ENCODE results near the gene MAML3.

Gene MAML3

DNA sequence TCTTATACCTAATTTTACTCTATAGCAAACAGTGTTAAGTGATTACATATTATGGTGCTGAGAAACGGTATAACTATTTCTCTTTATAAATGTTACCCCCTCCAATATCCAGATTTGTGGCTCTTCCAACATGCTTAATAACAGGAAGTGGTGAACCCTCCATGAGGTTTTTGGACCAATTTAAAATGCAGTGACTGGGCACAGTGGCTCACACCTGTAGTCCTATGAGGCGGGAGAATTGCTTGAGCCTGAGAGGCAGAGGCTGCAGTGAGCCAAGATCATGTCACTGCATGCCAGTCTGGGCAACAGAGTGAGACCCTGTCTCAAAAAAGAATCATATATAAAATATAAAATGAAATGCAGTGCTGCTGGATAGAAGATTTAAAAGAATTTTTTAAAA lies 351.1 kb downstream of the MAML3 start:
- H3K9me3 Mint-ChIP-seq, result no peaks in the 10 kb centered on the region
- H3K36me3 Mint-ChIP-seq (ENCODE audit: low read depth), result no peaks in the 10 kb centered on the region
- H3K4me1 Mint-ChIP-seq (ENCODE audit: low read depth), result no peaks in the 10 kb centered on the region
- H3K27ac Mint-ChIP-seq, result no peak overlapping the region
- no peak overlapping the region for H3K4me3 Mint-ChIP-seq
- no peak for DNase-seq
- H3K27me3 Mint-ChIP-seq, result no peaks in the 10 kb centered on the region

DNA sequence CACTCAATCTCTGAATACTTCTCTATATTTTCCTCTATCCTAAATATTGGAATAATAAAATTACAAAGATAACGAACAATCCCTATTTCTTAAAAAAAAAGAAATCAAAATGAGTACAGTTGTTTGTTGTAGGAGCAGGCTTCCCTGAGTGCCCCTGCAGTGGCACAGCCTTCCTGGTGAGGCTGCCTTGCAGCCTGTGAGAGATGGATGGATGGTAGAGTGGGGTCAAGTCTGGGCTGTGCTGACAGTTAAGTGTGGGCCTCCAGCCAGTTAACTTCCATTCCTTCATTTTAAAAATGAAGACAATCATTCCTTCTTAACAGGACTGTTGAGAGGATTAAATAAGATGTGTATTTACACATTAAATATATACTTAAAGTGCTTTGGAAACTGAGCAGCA lies 351.5 kb downstream of the MAML3 start:
- Mint-ChIP-seq H3K27ac (no peak overlapping the region), H3K36me3 (ENCODE audit: low read depth) (no peaks in the 10 kb centered on the region), H3K4me1 (ENCODE audit: low read depth) (no peaks in the 10 kb centered on the region), H3K9me3 (no peaks in the 10 kb centered on the region), H3K27me3 (no peaks in the 10 kb centered on the region), H3K4me3 (no peak overlapping the region)
- no peak for DNase-seq

DNA sequence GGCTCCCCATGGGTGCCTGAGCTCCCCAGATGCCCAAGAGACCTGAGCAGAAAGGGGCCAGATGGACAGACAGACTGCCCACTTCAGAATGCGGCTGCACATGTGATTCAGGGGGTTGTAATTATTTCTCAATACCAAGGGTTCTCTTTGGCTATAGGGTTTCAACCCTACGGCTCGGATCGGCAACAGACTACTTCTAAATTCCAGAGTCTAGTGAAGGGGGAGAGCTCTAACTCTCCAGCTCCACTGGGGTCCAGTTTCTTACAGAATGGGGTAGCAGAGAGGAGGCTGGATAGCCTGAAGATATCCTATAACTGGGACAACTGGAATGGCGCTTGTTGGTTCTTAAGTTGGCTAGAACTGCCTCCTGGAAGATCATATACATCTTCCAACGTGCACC lies 352.1 kb downstream of the MAML3 start:
- Mint-ChIP-seq H3K4me3 (no peak overlapping the region), H3K9me3 (no peaks in the 10 kb centered on the region), H3K4me1 (ENCODE audit: low read depth) (no peaks in the 10 kb centered on the region), H3K27me3 (no peaks in the 10 kb centered on the region), H3K36me3 (ENCODE audit: low read depth) (no peaks in the 10 kb centered on the region), H3K27ac (no peak overlapping the region)
- no peak for DNase-seq

DNA sequence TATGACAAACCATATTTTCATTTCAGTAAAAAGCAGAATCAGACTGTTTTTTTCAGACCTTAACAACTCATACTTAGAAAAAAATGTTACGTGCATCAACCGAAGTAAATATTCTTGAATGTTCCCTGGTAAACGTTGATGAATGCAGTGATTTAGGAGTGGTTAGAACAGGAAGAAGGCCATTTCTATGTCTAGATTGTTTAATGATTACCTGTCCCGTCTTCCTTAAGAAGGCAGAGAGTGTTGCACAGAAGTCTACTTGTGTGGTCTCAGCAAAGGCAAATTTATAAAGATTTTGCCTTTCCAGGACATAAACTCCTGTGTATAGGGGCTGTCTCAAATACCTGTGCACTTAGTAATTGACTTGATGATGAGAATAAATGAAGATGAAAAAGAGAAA lies 353.9 kb downstream of the MAML3 start:
- H3K27me3 Mint-ChIP-seq, result no peaks in the 10 kb centered on the region
- DNase-seq, result no peak
- no peaks in the 10 kb centered on the region for H3K9me3 Mint-ChIP-seq
- H3K27ac Mint-ChIP-seq, result no peak overlapping the region
- no peaks in the 10 kb centered on the region for H3K4me1 Mint-ChIP-seq (ENCODE audit: low read depth)
- H3K4me3 Mint-ChIP-seq, result no peak overlapping the region
- H3K36me3 Mint-ChIP-seq (ENCODE audit: low read depth), result no peaks in the 10 kb centered on the region

DNA sequence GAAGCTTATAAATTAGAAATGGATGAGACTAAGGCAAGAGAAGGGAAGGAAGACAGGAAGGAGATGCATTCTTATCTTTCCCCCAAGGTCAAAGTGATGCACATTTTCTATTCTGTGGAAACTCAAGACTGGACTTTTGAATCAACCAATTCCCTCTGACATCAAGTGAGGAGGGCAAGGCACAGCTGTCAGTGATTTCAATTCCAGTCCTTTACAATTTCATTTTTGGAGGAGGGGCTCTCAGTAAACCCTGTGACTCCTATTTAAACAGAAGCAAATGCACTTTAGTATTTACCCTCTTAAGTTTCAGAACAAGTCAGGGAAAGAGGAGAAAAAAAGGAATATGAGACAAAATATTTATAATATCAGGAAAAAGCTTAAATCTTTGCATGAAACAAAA lies 354.4 kb downstream of the MAML3 start:
- no peak overlapping the region for H3K4me3 Mint-ChIP-seq
- no peaks in the 10 kb centered on the region for H3K9me3 Mint-ChIP-seq
- H3K4me1 Mint-ChIP-seq (ENCODE audit: low read depth), result no peaks in the 10 kb centered on the region
- no peaks in the 10 kb centered on the region for H3K36me3 Mint-ChIP-seq (ENCODE audit: low read depth)
- H3K27me3 Mint-ChIP-seq, result no peaks in the 10 kb centered on the region
- no peak overlapping the region for H3K27ac Mint-ChIP-seq
- DNase-seq, result no peak

DNA sequence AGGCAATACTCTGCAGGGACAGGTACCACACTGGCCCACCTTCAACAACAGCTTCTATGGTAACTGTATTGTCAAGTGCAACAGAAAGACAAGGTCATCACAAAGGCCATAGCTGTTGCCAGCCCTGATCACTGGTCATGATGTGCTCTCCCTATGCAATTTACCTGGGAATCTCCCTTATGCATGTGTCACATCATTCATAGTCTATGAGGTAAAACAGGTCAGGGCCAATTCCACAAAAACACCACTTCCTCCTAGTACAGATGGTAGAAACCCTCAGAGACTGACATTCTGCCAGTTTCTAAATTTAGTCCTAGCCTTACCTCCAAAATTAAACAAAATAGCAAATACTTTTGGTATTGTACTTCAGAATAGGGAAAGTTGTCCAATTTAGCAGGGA lies 355.5 kb downstream of the MAML3 start:
- Mint-ChIP-seq H3K9me3 (no peaks in the 10 kb centered on the region), H3K36me3 (ENCODE audit: low read depth) (no peaks in the 10 kb centered on the region), H3K27ac (no peak overlapping the region), H3K4me3 (no peak overlapping the region), H3K4me1 (ENCODE audit: low read depth) (no peaks in the 10 kb centered on the region), H3K27me3 (no peaks in the 10 kb centered on the region)
- DNase-seq, result no peak

DNA sequence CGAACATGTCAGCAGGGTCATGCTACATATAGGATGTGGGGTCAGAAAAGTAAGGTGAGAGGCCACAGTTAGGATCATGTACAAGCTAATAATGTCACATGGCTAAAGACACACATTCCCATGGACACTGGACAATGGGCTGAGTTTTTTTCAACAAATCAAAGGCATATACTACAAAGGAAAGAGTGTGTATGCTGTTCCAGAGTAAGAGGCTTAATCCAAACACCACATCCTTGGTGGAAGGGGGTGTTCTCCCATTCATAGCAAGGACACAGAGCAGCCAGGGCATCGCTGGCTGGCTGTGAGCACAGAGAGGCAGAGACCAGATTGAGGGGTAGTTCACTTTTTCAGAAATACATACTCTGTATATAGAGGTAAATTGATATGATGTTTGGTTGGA lies 356.7 kb downstream of the MAML3 start:
- Mint-ChIP-seq H3K27ac (no peak overlapping the region), H3K4me3 (no peak overlapping the region), H3K27me3 (no peaks in the 10 kb centered on the region)

DNA sequence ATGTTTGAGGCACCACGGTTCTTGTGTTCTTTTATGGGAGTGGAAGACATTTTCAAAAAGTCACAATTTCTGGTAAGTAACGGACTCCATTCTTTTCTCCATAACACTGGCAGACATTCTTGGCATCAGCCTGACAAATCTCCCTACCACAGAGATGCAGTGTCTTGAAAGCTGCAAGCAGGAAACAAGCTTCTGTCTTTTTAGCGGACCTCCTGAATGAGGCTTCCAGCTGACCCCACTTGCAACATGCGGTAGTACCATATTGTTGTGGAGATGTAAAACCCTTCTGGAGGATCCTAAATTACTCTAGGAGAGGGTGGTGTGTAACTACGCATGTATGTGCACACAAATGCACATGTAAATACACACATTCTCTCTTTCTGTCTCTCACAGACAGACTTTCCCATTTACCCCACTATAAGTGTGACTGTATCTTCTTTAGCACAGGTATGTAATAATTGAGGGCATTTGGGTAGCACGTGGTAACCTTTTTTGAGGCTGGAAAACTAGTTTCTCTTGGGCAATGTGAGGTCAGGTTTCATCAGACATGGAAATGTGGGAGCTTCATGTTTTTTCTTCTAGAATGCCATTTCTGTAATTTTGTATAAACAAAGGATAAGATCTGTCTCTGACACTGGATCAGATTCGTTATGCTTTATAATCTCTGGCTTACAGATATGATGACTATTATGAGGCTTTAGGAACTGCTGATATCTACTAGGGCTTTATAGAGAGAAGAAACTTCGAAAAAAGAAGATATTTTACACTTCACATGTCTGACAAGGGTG lies 358.3 kb downstream of the MAML3 start:
- Mint-ChIP-seq H3K4me3 (no peak overlapping the region), H3K9me3 (no peaks in the 10 kb centered on the region), H3K36me3 (ENCODE audit: low read depth) (no peaks in the 10 kb centered on the region), H3K27me3 (no peaks in the 10 kb centered on the region), H3K27ac (no peak overlapping the region), H3K4me1 (ENCODE audit: low read depth) (no peaks in the 10 kb centered on the region)
- no peak for DNase-seq

More for the DNA sequence above, 356.7 kb downstream of the MAML3 start:
- DNase-seq, result no peak
- Mint-ChIP-seq H3K4me1 (ENCODE audit: low read depth) (no peaks in the 10 kb centered on the region), H3K9me3 (no peaks in the 10 kb centered on the region), H3K36me3 (ENCODE audit: low read depth) (no peaks in the 10 kb centered on the region)

DNA sequence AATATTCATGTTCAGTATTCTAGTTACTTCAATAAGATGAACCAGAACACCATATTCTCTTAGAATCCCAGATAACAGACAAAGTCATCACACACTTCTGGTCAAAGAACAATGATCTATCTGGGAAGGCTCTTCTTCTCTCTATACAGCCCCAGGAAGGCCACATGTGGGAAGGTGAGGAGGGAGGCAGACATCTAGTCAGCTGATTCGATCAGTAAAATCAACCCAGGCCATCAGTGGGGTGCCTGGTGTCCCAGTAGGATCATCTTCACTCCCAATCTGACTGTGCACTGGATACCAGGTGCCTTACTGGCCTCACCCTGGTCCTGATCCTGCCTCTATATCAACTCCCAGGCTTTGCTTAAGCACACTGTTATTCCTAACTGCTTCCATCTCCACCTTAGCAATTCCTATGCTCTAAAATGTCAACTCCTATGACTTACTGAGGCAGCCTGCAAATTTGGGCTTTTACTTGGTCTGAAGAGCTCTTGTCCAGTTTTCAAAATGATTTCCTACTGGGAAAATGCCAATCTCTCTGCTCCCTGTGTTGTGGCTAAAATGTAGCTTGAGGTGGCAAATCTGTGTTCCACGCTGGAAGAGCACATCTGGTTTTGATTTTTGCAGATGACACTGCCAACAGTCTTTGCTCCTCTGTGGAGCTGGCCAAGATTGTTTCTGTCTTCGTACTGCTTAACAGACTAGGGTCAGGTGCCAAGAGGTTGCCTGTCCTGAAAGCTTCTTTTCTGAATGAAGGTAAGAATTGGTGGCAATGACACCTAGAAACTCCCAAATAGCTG lies 359.6 kb downstream of the MAML3 start:
- Mint-ChIP-seq H3K36me3 (ENCODE audit: low read depth) (no peaks in the 10 kb centered on the region), H3K4me3 (no peak overlapping the region), H3K27me3 (peaks cover 2% of the 10 kb centered on the region), H3K4me1 (ENCODE audit: low read depth) (no peaks in the 10 kb centered on the region), H3K9me3 (no peaks in the 10 kb centered on the region), H3K27ac (no peak overlapping the region)
- DNase-seq, result no peak

DNA sequence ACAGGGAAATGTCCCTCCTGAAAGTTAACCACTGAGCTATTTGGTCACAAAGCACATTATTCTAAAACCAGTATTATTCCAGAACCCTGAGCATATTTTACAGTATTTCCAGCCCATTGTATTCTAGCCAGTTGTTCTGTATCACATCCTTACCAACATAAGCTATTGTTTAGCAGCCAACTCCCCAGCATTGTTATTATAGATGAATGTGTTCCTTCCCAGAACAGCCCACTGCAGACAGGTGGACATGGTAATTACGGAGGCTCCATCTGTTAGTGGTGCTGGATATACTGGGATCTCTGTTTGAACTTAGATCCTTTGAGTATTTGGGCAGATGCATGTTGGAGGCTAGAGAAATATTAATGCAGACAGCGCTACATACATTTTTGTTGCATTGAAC lies 362.3 kb downstream of the MAML3 start:
- DNase-seq, result no peak
- Mint-ChIP-seq H3K36me3 (ENCODE audit: low read depth) (no peaks in the 10 kb centered on the region), H3K27ac (no peak overlapping the region), H3K4me3 (no peak overlapping the region), H3K4me1 (ENCODE audit: low read depth) (no peaks in the 10 kb centered on the region), H3K9me3 (no peaks in the 10 kb centered on the region), H3K27me3 (peaks cover 4% of the 10 kb centered on the region)

DNA sequence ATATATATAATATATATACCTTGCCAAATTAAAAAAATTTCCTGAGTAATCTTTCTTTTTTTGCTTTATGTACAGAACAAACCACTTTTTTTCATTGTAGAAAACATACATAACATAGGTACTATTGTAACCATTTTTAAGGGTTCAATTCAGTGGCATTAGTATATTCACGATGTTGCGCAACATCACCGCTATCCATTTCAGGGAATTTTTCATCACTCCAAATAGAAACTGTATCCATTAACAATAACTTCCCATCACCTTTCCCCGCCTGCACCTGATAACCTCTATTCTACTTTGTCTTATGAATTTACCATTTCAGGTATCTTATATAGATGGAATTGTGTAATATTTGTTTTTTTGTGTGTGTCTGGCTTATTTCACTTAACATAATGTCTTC lies 363.7 kb downstream of the MAML3 start:
- Mint-ChIP-seq H3K27ac (no peak overlapping the region), H3K4me3 (no peak overlapping the region), H3K9me3 (no peaks in the 10 kb centered on the region), H3K4me1 (ENCODE audit: low read depth) (no peaks in the 10 kb centered on the region), H3K36me3 (ENCODE audit: low read depth) (no peaks in the 10 kb centered on the region), H3K27me3 (peaks cover 4% of the 10 kb centered on the region)
- no peak for DNase-seq

DNA sequence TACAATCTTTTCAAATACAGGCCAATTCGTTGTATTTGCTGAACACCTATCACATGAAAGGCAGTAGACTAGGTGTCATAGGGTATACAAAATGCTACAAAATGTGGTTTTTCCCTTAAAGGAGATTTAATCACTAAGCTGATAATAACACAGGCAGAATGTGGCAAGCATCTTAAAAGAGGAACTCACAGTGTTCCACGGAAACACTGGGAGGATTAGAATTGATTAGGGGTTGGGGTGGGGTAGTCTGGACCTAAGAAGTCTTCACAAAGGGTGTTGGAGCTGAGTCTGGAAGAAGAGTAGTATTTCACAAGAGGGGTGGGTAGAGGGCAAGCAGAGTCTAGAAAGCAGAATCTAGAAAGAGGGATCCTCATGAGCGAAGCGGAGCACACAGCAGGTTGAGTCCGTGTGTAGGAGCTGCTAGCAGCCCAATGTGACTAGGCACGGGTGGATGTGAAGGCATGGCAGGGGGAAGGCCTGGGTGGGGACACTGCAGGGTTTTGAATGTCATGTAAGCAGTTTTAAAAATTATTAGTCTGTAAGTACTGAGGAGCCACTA lies 364.8 kb downstream of the MAML3 start:
- DNase-seq, result no peak
- Mint-ChIP-seq H3K27me3 (peaks cover 4% of the 10 kb centered on the region), H3K27ac (no peak overlapping the region), H3K4me1 (ENCODE audit: low read depth) (no peaks in the 10 kb centered on the region), H3K36me3 (ENCODE audit: low read depth) (no peaks in the 10 kb centered on the region), H3K4me3 (no peak overlapping the region), H3K9me3 (no peaks in the 10 kb centered on the region)

DNA sequence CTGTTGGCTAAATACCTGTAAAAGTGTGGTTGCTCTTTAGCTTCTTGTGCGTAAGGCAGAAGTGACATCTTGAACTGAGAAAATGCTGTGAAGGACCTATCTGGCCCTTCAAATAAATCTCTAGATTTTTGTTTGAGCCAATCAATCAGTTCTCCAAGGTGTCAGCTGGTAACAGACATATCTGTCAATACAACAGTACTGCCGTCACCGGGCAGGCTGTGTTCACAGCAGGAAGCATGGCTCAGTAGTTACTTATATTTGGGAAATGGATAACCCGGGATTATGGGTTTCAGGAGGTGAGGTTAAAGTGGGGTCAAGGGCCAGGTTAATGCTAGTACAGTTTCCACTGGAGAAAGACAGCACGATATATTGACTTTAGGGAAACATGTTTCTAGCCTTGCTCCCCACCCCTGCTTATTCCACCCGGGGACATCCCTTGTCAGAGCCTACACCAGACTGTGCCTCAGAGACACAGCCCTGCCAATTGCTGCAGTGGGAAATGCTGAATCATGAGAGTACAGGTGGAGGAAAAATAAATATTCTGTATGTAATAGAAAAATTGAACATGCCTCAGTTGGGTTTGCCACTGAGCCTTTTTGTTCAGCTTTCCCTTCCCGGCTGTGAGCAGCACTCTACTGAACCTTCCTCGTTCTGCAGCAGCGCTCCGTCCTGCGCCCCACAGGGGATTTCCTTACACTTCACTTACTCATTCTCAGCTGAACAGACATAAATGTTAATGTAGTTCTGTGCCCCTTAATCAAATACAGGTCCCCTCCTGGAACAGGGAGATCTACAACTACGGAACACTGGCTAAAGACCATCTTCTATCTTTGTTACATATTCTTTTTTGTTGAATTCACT lies 367.3 kb downstream of the MAML3 start:
- Mint-ChIP-seq H3K27me3 (peaks cover 4% of the 10 kb centered on the region), H3K27ac (no peak overlapping the region), H3K4me3 (no peak overlapping the region), H3K36me3 (ENCODE audit: low read depth) (no peaks in the 10 kb centered on the region), H3K4me1 (ENCODE audit: low read depth) (no peaks in the 10 kb centered on the region), H3K9me3 (no peaks in the 10 kb centered on the region)
- no peak for DNase-seq

DNA sequence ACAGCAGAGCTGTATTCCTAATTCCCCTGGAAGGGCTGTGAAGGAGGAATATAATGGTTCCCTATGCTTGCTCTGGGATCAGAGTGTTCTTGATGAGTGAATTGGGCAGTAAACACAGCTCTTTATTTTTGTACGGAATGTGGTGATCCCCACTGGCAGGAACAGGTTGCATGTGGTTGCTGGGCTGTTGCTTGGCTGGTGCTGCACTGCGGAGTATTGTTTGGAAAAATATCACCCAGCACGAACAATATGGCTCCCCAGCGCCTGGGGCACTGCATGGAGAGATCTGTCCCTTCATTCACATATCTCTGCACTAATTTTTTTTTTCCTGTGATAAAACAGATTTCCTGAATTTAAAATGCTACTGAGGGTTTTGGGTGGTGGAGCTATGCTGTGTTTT lies 368.6 kb downstream of the MAML3 start:
- H3K4me3 Mint-ChIP-seq, result no peak overlapping the region
- no peak for DNase-seq
- H3K4me1 Mint-ChIP-seq (ENCODE audit: low read depth), result no peaks in the 10 kb centered on the region
- no peaks in the 10 kb centered on the region for H3K9me3 Mint-ChIP-seq
- H3K36me3 Mint-ChIP-seq (ENCODE audit: low read depth), result no peaks in the 10 kb centered on the region
- H3K27ac Mint-ChIP-seq, result no peak overlapping the region
- peaks cover 4% of the 10 kb centered on the region for H3K27me3 Mint-ChIP-seq
